PFSK-1 (cell line): Measurements from ENCODE around the gene TCTN2.

ENCODE experiments used
- POLR2AphosphoS5 ChIP-seq: IDR thresholded peaks from 2 replicates; pipeline ENCODE4 v1.6.1; 2012; ENCODE audit warnings: low read depth, mild to moderate bottlenecking, control low read depth, low read length, moderate library complexity
- REST ChIP-seq, 2 experiments: IDR thresholded peaks; 2 replicates each; pipeline versions ENCODE4 v1.6.1 to v1.8.0; 2011 to 2012; ENCODE audit warnings: low read depth in 2 of 2, low read length in 2 of 2, control low read depth in 1 of 2, inconsistent platforms in 1 of 2, mild to moderate bottlenecking in 1 of 2, moderate library complexity in 1 of 2; ENCODE audit not compliant: insufficient read depth in 1 of 2
- SIN3A ChIP-seq: IDR thresholded peaks from 2 replicates; pipeline ENCODE4 v1.6.1; 2012; ENCODE audit warnings: mild to moderate bottlenecking, low read length, moderate library complexity, borderline replicate concordance; ENCODE audit not compliant: insufficient read depth
- TAF1 ChIP-seq: IDR thresholded peaks from 2 replicates; pipeline ENCODE4 v1.6.1; 2012; ENCODE audit warnings: low read length, control low read depth, borderline replicate concordance; ENCODE audit not compliant: insufficient read depth

DNA sequence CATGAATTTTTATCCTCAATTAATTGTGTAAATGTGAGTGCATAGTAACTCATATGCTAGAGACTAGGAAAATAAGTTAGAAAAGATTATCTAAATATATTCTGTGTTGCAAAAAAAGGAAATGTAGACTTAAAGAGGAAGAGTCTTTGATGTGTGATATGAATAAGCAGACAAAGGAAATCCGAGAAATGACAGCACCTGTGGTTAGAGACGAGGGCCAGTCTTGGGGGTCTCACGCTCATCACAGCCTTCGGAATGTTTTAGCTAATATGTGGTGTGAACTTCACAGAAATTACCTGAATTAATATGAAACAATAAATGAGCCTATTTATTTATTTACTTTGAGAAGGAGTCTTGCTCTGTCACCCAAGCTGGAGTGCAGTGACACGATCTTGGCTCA lies 52.9 kb downstream of the TCTN2 start:
- TF ChIP-seq TAF1 (no peak), REST (IDR thresholded peaks at IDR 0.05; ENCODE audit: insufficient read depth in 1 of 2, low read depth in 2 of 2, low read length in 2 of 2) (no peak), SIN3A (no peak), POLR2AphosphoS5 (no peak)
